ENCODE data around the gene RABL6. TPM values are rescaled to one million over a fixed set of nuclear protein-coding genes. Genes with fewer than 3 reads are reported as not detected.

Gene RABL6
- total RNA-seq, 4 donors from 2014 or later, result 54.2 to 70.7 (median 61.0) TPM

GRCh38 chr9:136814725-136815421, 7.1 kb downstream of the RABL6 start:
- TF ChIP-seq CTCF (IDR thresholded peaks at IDR 0.05), result no peak
- no peak for TF ChIP-seq POLR2A (IDR thresholded peaks at IDR 0.05)
- TF ChIP-seq EP300 (IDR thresholded peaks at IDR 0.05), result no peak
- WGBS, result 86% methylated on average over 13 of the region's 13 CpGs
- no peak for DNase-seq (ENCODE audit: low spot score in 2 of 2)

GRCh38 chr9:136815422-136815782, 7.7 kb downstream of the RABL6 start:
- WGBS, result 42% methylated on average over 1 of the region's 1 CpG
- H3K36me3 ChIP-seq, result peaks cover 8% of the 10 kb centered on the region

More at GRCh38 chr9:136814725-136815421, 7.1 kb downstream of the RABL6 start:
- Histone ChIP-seq H3K27ac (no peak overlapping the region), H3K4me3 (no peak overlapping the region), H3K27me3 (no peaks in the 10 kb centered on the region), H3K9me3 (no peaks in the 10 kb centered on the region), H3K4me1 (peaks cover 8% of the 10 kb centered on the region), H3K36me3 (peaks cover 8% of the 10 kb centered on the region)

GRCh38 chr9:136820971-136821825, 13.4 kb downstream of the RABL6 start:
- WGBS, result 73% methylated on average over 7 of the region's 83 CpGs
- peak in 1 of 2 donors; percentile 57 for DNase-seq (ENCODE audit: low spot score in 2 of 2)
- no peaks in the 10 kb centered on the region for H3K27me3 ChIP-seq
- TF ChIP-seq POLR2A (IDR thresholded peaks at IDR 0.05), result no peak
- no peak for TF ChIP-seq POLR2AphosphoS5 (IDR thresholded peaks at IDR 0.05)
- no peak for TF ChIP-seq EP300 (IDR thresholded peaks at IDR 0.05)
- TF ChIP-seq CTCF (IDR thresholded peaks at IDR 0.05), result no peak
- peaks cover 31% of the 10 kb centered on the region for H3K36me3 ChIP-seq
- no peaks in the 10 kb centered on the region for H3K9me3 ChIP-seq
- H3K4me3 ChIP-seq, result peak overlapping the region; percentile 37
- no peak overlapping the region for H3K27ac ChIP-seq
- peaks cover 11% of the 10 kb centered on the region for H3K4me1 ChIP-seq

More at GRCh38 chr9:136815422-136815782, 7.7 kb downstream of the RABL6 start:
- Histone ChIP-seq H3K27ac (no peak overlapping the region), H3K4me1 (peaks cover 3% of the 10 kb centered on the region), H3K27me3 (no peaks in the 10 kb centered on the region), H3K9me3 (no peaks in the 10 kb centered on the region), H3K4me3 (no peak overlapping the region)
- TF ChIP-seq POLR2AphosphoS5 (IDR thresholded peaks at IDR 0.05), result no peak
- TF ChIP-seq EP300 (IDR thresholded peaks at IDR 0.05), result no peak
- no peak for TF ChIP-seq CTCF (IDR thresholded peaks at IDR 0.05)
- no peak for TF ChIP-seq POLR2A (IDR thresholded peaks at IDR 0.05)
- no peak for DNase-seq (ENCODE audit: low spot score in 2 of 2)

GRCh38 chr9:136821826-136822544, 14.2 kb downstream of the RABL6 start:
- TF ChIP-seq CTCF (IDR thresholded peaks at IDR 0.05), result no peak
- TF ChIP-seq EP300 (IDR thresholded peaks at IDR 0.05), result no peak
- TF ChIP-seq POLR2A (IDR thresholded peaks at IDR 0.05), result no peak
- TF ChIP-seq POLR2AphosphoS5 (IDR thresholded peaks at IDR 0.05), result no peak
- H3K4me3 ChIP-seq, result peak overlapping the region; percentile 37
- peaks cover 39% of the 10 kb centered on the region for H3K36me3 ChIP-seq
- H3K27ac ChIP-seq, result no peak overlapping the region
- DNase-seq (ENCODE audit: low spot score in 2 of 2), result no peak
- no peaks in the 10 kb centered on the region for H3K27me3 ChIP-seq
- no peaks in the 10 kb centered on the region for H3K9me3 ChIP-seq
- H3K4me1 ChIP-seq, result peaks cover 11% of the 10 kb centered on the region
- WGBS, result 88% methylated on average over 24 of the region's 42 CpGs

Data from suprapubic skin (tissue), 4 donors.